SU-DHL-6 (cell line): ENCODE results near the gene DBR1.

Experiments used
- H2AFZ ChIP-seq: fragments of 200-600 bp; sonication (generic); 2 replicates; pipeline ENCODE4 v1.6.1; 2014; ENCODE audit warnings: low read depth, mild to moderate bottlenecking, moderate library complexity, mixed read lengths, antibody characterized with exemption, low read length; ENCODE audit not compliant: severe bottlenecking
- H3F3A ChIP-seq: fragments of 200-600 bp; shearing (Covaris generic); 2 replicates; pipeline ENCODE4 v1.6.0; 2016; ENCODE audit warnings: antibody characterized with exemption, mild to moderate bottlenecking; ENCODE audit not compliant: insufficient read depth
- H3K27ac ChIP-seq: fragments of 200-600 bp; sonication (generic); 2 replicates; pipeline ENCODE4 v1.5.1; 2016; ENCODE audit warnings: low read depth, mild to moderate bottlenecking, low read length, moderate library complexity, mixed read lengths
- H3K27me3 ChIP-seq: fragments of 200-600 bp; sonication (generic), shearing (Covaris generic); 2 replicates; pipeline ENCODE4 v1.6.0; 2014; ENCODE audit warnings: mild to moderate bottlenecking, low read length
- H3K36me3 ChIP-seq: fragments of 200-600 bp; sonication (generic); 2 replicates; pipeline ENCODE4 v1.6.1; 2014; ENCODE audit warnings: mild to moderate bottlenecking, low read length, mixed read lengths
- H3K4me2 ChIP-seq: fragments of 300-600, 200-600 bp; shearing (Covaris generic), sonication (generic); 2 replicates; pipeline ENCODE4 v1.6.0; 2014; ENCODE audit warnings: low read length, low read depth, mild to moderate bottlenecking; ENCODE audit not compliant: poor library complexity, severe bottlenecking
- H3K4me3 ChIP-seq: fragments of 200-600 bp; sonication (generic); 2 replicates; pipeline ENCODE4 v1.5.1; 2014; ENCODE audit warnings: antibody characterized with exemption, low read length, mild to moderate bottlenecking, mixed read lengths; ENCODE audit not compliant: insufficient read depth, poor library complexity, severe bottlenecking
- H3K79me2 ChIP-seq: fragments of 200-600 bp; sonication (generic); 2 replicates; pipeline ENCODE4 v1.6.1; 2014; ENCODE audit warnings: mild to moderate bottlenecking, low read length, moderate library complexity; ENCODE audit not compliant: insufficient read depth
- H3K9ac ChIP-seq: fragments of 200-600 bp; sonication (generic); 2 replicates; pipeline ENCODE4 v1.7.0; 2014; ENCODE audit warnings: mild to moderate bottlenecking, low read length
- H3K9me2 ChIP-seq: fragments of 200-600 bp; sonication (generic); replicated peaks from 2 replicates; pipeline ENCODE4 v1.6.1; 2014; ENCODE audit warnings: low read length; ENCODE audit not compliant: insufficient read depth
- H3K9me3 ChIP-seq: fragments of 200-600 bp; sonication (generic); 2 replicates; pipeline ENCODE4 v1.6.1; 2014; ENCODE audit warnings: low read length, mixed read lengths; ENCODE audit not compliant: insufficient read depth
- H4K20me1 ChIP-seq: fragments of 200-600 bp; sonication (generic); 2 replicates; pipeline ENCODE4 v1.6.1; 2014; ENCODE audit warnings: low read depth, mild to moderate bottlenecking, antibody characterized with exemption, low read length, moderate library complexity, mixed read lengths
- CTCF ChIP-seq: fragments of 200-600 bp; sonication (generic); IDR thresholded peaks from one replicate; pipeline ENCODE4 v1.5.1; 2017; ENCODE audit warnings: antibody characterized with exemption, mild to moderate bottlenecking, low read length, moderate library complexity; ENCODE audit not compliant: insufficient read depth, poor library complexity, severe bottlenecking
- EZH2phosphoT487 ChIP-seq: fragments of 200-600 bp; sonication (generic), shearing (Covaris generic); conservative IDR thresholded peaks from 2 replicates; pipeline ENCODE4 v1.6.1; 2018; ENCODE audit warnings: mild to moderate bottlenecking, antibody characterized with exemption, low read length, moderate library complexity, mixed read lengths

DBR1 gene

DNA sequence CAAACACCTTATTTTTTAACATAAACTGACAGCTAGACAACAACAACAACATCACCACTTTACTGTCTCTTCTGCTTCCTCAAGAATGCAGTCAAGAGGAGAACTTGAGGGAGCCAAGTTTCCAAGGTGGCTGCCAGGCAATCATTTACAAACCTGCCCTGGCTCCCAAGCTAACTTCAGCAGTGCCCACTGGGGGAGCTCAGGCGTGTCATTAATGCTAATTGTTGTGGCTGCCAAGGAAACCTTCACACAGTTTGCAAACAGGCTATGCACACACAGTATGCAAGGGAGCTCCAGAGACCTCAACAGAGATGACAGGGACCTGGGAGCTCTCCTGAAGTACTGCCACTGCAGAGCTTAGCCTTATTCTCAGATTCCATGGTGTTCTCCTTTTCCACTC lies 61.4 kb downstream of the DBR1 start:
- Histone ChIP-seq H3K9me3 (no peaks in the 10 kb centered on the region), H2AFZ (no peak overlapping the region), H3F3A (no peaks in the 10 kb centered on the region), H3K4me3 (no peak overlapping the region), H3K27me3 (no peaks in the 10 kb centered on the region), H3K9me2 (no peaks in the 10 kb centered on the region), H3K27ac (no peak overlapping the region), H3K36me3 (no peaks in the 10 kb centered on the region), H3K79me2 (no peaks in the 10 kb centered on the region), H4K20me1 (no peaks in the 10 kb centered on the region), H3K9ac (no peak overlapping the region), H3K4me2 (no peak overlapping the region)
- no peak for TF ChIP-seq EZH2phosphoT487
- TF ChIP-seq CTCF, result no peak

DNA sequence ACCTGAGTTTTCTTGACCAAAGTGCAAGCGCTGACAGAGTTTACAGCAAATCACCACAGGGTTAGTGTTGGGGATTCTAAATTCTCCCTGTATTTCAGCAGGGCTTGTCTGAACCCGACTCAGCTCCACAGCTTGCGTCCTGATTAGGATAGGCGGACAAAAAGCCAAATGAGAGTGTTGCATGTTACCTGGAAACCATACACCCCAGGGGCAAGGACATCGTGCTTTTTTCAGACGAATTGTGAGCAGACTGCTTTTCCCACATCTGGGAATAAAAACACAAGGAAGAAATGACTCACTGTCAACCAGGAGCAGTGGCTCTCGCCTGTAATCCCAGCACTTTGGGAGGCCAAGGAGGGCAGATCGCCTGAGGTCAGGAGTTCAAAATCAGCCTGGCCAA lies 62.4 kb downstream of the DBR1 start:
- Histone ChIP-seq H3K27ac (no peak overlapping the region), H3K9ac (no peak overlapping the region), H3K9me2 (no peaks in the 10 kb centered on the region), H3F3A (no peaks in the 10 kb centered on the region), H2AFZ (no peak overlapping the region), H3K79me2 (no peaks in the 10 kb centered on the region), H4K20me1 (no peaks in the 10 kb centered on the region), H3K36me3 (no peaks in the 10 kb centered on the region), H3K4me3 (no peak overlapping the region), H3K4me2 (no peak overlapping the region), H3K27me3 (no peaks in the 10 kb centered on the region), H3K9me3 (no peaks in the 10 kb centered on the region)
- no peak for TF ChIP-seq CTCF
- no peak for TF ChIP-seq EZH2phosphoT487
